Activated naive CD8-positive, alpha-beta T cell treated with anti-CD3 and anti-CD28 coated beads, Interleukin-2, amount 10 ng/mL, durations not matched to agents 7 days and 5 days (primary cell): ENCODE data around the gene PEX1. TPM values are rescaled to one million over a fixed set of nuclear protein-coding genes. Genes with fewer than 3 reads are reported as not detected.
"Not testable (repeated sequence)": the region's sequence is repeated elsewhere in the genome, so short reads cannot be mapped to it uniquely, and the experiment has no call there.

ENCODE experiments used
- ATAC-seq: fragments of 150-1000 bp; cut with Tn5 transposase; one replicate; pipeline ENCODE4 v1.10.0; 2021; ENCODE audit warnings: low read depth, moderate library complexity
- POLR2A ChIA-PET: fragments of 350-600 bp; sonication (Branson Sonifier 250); formaldehyde crosslinking; loops from one replicate; lab custom pipeline; 2021; ENCODE audit warnings: antibody characterized with exemption; lab: Charles Lee
- DNase-seq: peaks from one replicate; pipeline ENCODE4 v3.0.0; 2021
- H3K27ac Mint-ChIP-seq: one replicate; pipeline ENCODE4 v1.8.0; 2022; ENCODE audit warnings: mild to moderate bottlenecking, mixed read lengths
- H3K27me3 Mint-ChIP-seq: one replicate; pipeline ENCODE4 v1.8.0; 2022; ENCODE audit warnings: mild to moderate bottlenecking, moderate library complexity, mixed read lengths
- H3K36me3 Mint-ChIP-seq: one replicate; pipeline ENCODE4 v1.8.0; 2021; ENCODE audit warnings: mild to moderate bottlenecking, mixed read lengths
- H3K4me1 Mint-ChIP-seq: one replicate; pipeline ENCODE4 v1.8.0; 2021; ENCODE audit warnings: mixed read lengths
- H3K4me3 Mint-ChIP-seq: one replicate; pipeline ENCODE4 v1.8.0; 2022; ENCODE audit warnings: mild to moderate bottlenecking, moderate library complexity, mixed read lengths
- H3K9me3 Mint-ChIP-seq: one replicate; pipeline ENCODE4 v1.8.0; 2021; ENCODE audit warnings: mixed read lengths
- total RNA-seq, 2 experiments: library from RNA; stranded (reverse); gene quantifications; one replicate each; pipeline ENCODE4 v1.2.3, GENCODE V29; 2021

Gene PEX1
- total RNA-seq, result 10 to 100 TPM; 23.5 to 24.4 TPM

- peak within 1 kb of the TSS; percentile 90 for H3K4me3 Mint-ChIP-seq
- peak within 1 kb of the TSS; percentile 96 for H3K27ac Mint-ChIP-seq
- peaks cover 5% of the 10 kb centered on the region for H3K36me3 Mint-ChIP-seq
- DNase-seq (peak; percentile 89), ATAC-seq (peak; percentile 94)
- peaks cover 21% of the 10 kb centered on the region for H3K4me1 Mint-ChIP-seq
- no peaks in the 10 kb centered on the region for H3K27me3 Mint-ChIP-seq
- POLR2A ChIA-PET, result interaction anchor here (0.9 to 1.4 kb wide), 14 partner anchors 12 to 704 kb away, joined by 3 to 13 read pairs (median 4); partner anchors contain the start of genes ANKIB1, CDK6, FAM133B and GATAD1
- H3K9me3 Mint-ChIP-seq, result no peaks in the 10 kb centered on the region
Observed at GRCh38 chr7:92528188-92528957, at the start of gene PEX1, which contains the start of gene RBM48. Gene PEX1 (minus strand): TSS chr7:92528520. CDS start chr7:92528435, 85 bp downstream. Gene RBM48 (plus strand): TSS chr7:92528795. CDS start chr7:92528814, 19 bp downstream.

- POLR2A ChIA-PET, result interaction anchor here (1.0 to 1.3 kb wide), 2 partner anchors 14 to 48 kb away, joined by 3 read pairs; partner anchors contain the start of genes FAM133B, PEX1 and RBM48
- no peak for ATAC-seq
- H3K4me1 Mint-ChIP-seq, result peaks cover 4% of the 10 kb centered on the region
- peaks cover 31% of the 10 kb centered on the region for H3K36me3 Mint-ChIP-seq
- no peak for DNase-seq
- no peak overlapping the region for H3K4me3 Mint-ChIP-seq
- H3K27me3 Mint-ChIP-seq, result no peaks in the 10 kb centered on the region
- H3K9me3 Mint-ChIP-seq, result no peaks in the 10 kb centered on the region
- H3K27ac Mint-ChIP-seq, result no peak overlapping the region
Observed at GRCh38 chr7:92576296-92576695, 48.0 kb upstream of the PEX1 start.

- Mint-ChIP-seq H3K4me1 (peaks cover 2% of the 10 kb centered on the region), H3K9me3 (no peaks in the 10 kb centered on the region), H3K36me3 (peaks cover 18% of the 10 kb centered on the region), H3K27ac (peak overlapping the region; percentile 38), H3K4me3 (no peak overlapping the region), H3K27me3 (no peaks in the 10 kb centered on the region)
- POLR2A ChIA-PET, result no interaction called here
- ATAC-seq (no peak), DNase-seq (no peak)
Observed at GRCh38 chr7:92569137-92569536, 40.8 kb upstream of the PEX1 start.

- ATAC-seq (no peak), DNase-seq (no peak)
- Mint-ChIP-seq H3K27me3 (no peaks in the 10 kb centered on the region), H3K4me3 (no peak overlapping the region), H3K27ac (no peak overlapping the region), H3K9me3 (no peaks in the 10 kb centered on the region), H3K36me3 (peaks cover 15% of the 10 kb centered on the region), H3K4me1 (no peaks in the 10 kb centered on the region)
- POLR2A ChIA-PET, result no interaction called here
Observed at GRCh38 chr7:92567460-92567859, 39.1 kb upstream of the PEX1 start.

- POLR2A ChIA-PET, result interaction anchor here (0.7 to 1.3 kb wide), 2 partner anchors 26 to 35 kb away, joined by 3 read pairs; partner anchors contain the start of genes PEX1 and RBM48
- Mint-ChIP-seq H3K27ac (no peak overlapping the region), H3K27me3 (no peaks in the 10 kb centered on the region), H3K4me3 (no peak overlapping the region), H3K9me3 (no peaks in the 10 kb centered on the region), H3K4me1 (no peaks in the 10 kb centered on the region), H3K36me3 (peaks cover 11% of the 10 kb centered on the region)
- DNase-seq (no peak), ATAC-seq (no peak)
Observed at GRCh38 chr7:92563345-92563744, 35.0 kb upstream of the PEX1 start.

- H3K36me3 Mint-ChIP-seq, result peaks cover 7% of the 10 kb centered on the region
- H3K4me1 Mint-ChIP-seq, result no peaks in the 10 kb centered on the region
- no peak overlapping the region for H3K27ac Mint-ChIP-seq
- ATAC-seq, result no peak
- no peaks in the 10 kb centered on the region for H3K9me3 Mint-ChIP-seq
- H3K4me3 Mint-ChIP-seq, result no peak overlapping the region
- H3K27me3 Mint-ChIP-seq, result no peaks in the 10 kb centered on the region
- POLR2A ChIA-PET, result no interaction called here
- DNase-seq, result no peak
Observed at GRCh38 chr7:92560602-92561001, 32.3 kb upstream of the PEX1 start.

GRCh38 chr7:92557808-92558362 lies 29.6 kb upstream of the PEX1 start:
- POLR2A ChIA-PET, result interaction anchor here (0.5 kb wide), 1 partner anchor 275 kb away, joined by 3 read pairs; no protein-coding TSS in a partner anchor
- H3K36me3 Mint-ChIP-seq, result peaks cover 3% of the 10 kb centered on the region
- H3K9me3 Mint-ChIP-seq, result no peaks in the 10 kb centered on the region
- DNase-seq, result no peak
- no peak overlapping the region for H3K4me3 Mint-ChIP-seq
- no peak overlapping the region for H3K27ac Mint-ChIP-seq
- no peak for ATAC-seq
- no peaks in the 10 kb centered on the region for H3K4me1 Mint-ChIP-seq
- peaks cover 4% of the 10 kb centered on the region for H3K27me3 Mint-ChIP-seq

- peaks cover 2% of the 10 kb centered on the region for H3K36me3 Mint-ChIP-seq
- no peak for ATAC-seq
- no peaks in the 10 kb centered on the region for H3K9me3 Mint-ChIP-seq
- POLR2A ChIA-PET, result no interaction called here
- peaks cover 4% of the 10 kb centered on the region for H3K27me3 Mint-ChIP-seq
- no peak for DNase-seq
- no peak overlapping the region for H3K4me3 Mint-ChIP-seq
- H3K4me1 Mint-ChIP-seq, result no peaks in the 10 kb centered on the region
- H3K27ac Mint-ChIP-seq, result no peak overlapping the region
Observed at GRCh38 chr7:92557249-92557648, 28.9 kb upstream of the PEX1 start.

GRCh38 chr7:92550194-92550593 lies 21.9 kb upstream of the PEX1 start:
- no peaks in the 10 kb centered on the region for H3K36me3 Mint-ChIP-seq
- no peak overlapping the region for H3K27ac Mint-ChIP-seq
- no peak for DNase-seq
- no peak overlapping the region for H3K4me3 Mint-ChIP-seq
- H3K9me3 Mint-ChIP-seq, result no peaks in the 10 kb centered on the region
- no peak for ATAC-seq
- POLR2A ChIA-PET, result no interaction called here
- H3K4me1 Mint-ChIP-seq, result no peaks in the 10 kb centered on the region
- peaks cover 11% of the 10 kb centered on the region for H3K27me3 Mint-ChIP-seq

GRCh38 chr7:92547579-92547978 lies 19.3 kb upstream of the PEX1 start:
- Mint-ChIP-seq H3K9me3 (no peaks in the 10 kb centered on the region), H3K4me3 (no peak overlapping the region), H3K27me3 (peaks cover 7% of the 10 kb centered on the region), H3K36me3 (no peaks in the 10 kb centered on the region), H3K4me1 (no peaks in the 10 kb centered on the region), H3K27ac (no peak overlapping the region)
- ATAC-seq (no peak), DNase-seq (no peak)
- POLR2A ChIA-PET, result no interaction called here

GRCh38 chr7:92546856-92547497 lies 18.7 kb upstream of the PEX1 start:
- peaks cover 7% of the 10 kb centered on the region for H3K27me3 Mint-ChIP-seq

GRCh38 chr7:92545116-92545515 lies 16.8 kb upstream of the PEX1 start:
- H3K4me3 Mint-ChIP-seq, ATAC-seq, H3K9me3 Mint-ChIP-seq, H3K27me3 Mint-ChIP-seq, POLR2A ChIA-PET, H3K4me1 Mint-ChIP-seq, H3K27ac Mint-ChIP-seq, DNase-seq, H3K36me3 Mint-ChIP-seq: not testable (repeated sequence)

More at GRCh38 chr7:92546856-92547497, 18.7 kb upstream of the PEX1 start:
- Mint-ChIP-seq H3K9me3 (no peaks in the 10 kb centered on the region), H3K27ac (no peak overlapping the region), H3K36me3 (no peaks in the 10 kb centered on the region), H3K4me1 (no peaks in the 10 kb centered on the region), H3K4me3 (no peak overlapping the region)
- DNase-seq, result no peak
- ATAC-seq, result no peak
- POLR2A ChIA-PET, result no interaction called here

GRCh38 chr7:92543542-92543941 lies 15.2 kb upstream of the PEX1 start:
- not testable (repeated sequence) for H3K4me1 Mint-ChIP-seq, H3K27ac Mint-ChIP-seq, H3K36me3 Mint-ChIP-seq, H3K9me3 Mint-ChIP-seq, ATAC-seq, DNase-seq, H3K4me3 Mint-ChIP-seq, H3K27me3 Mint-ChIP-seq
- POLR2A ChIA-PET, result interaction anchor here (0.7 kb wide), 1 partner anchor 72 kb away, joined by 6 read pairs; no protein-coding TSS in a partner anchor
